HepG2 (cell line): ENCODE measurements around the gene ARHGAP31. TPM values are rescaled to one million over a fixed set of nuclear protein-coding genes. Genes with fewer than 3 reads are reported as not detected.

Source experiments
- ATAC-seq: fragments of 200-7000 bp; cut with Tn5 transposase; 3 replicates; pipeline ENCODE4 v1.9.1; 2020; ENCODE audit warnings: mild to moderate bottlenecking, moderate library complexity
- BruUV-seq: library from RNA; stranded (reverse); fragments of 400-500 nt; replicated peaks from 2 replicates; lab custom pipeline; 2021; lab: Mats Ljungman, UMichigan
- CTCF ChIA-PET: fragments of 300-600 bp; formaldehyde crosslinking; extraction: SDS; loops from one replicate; lab custom pipeline; 2021; ENCODE audit warnings: low total read pairs, inconsistent platforms, low intra/inter-chr PET ratio; lab: Yijun Ruan, JAX
- POLR2A ChIA-PET: fragments of 350-600 bp; sonication (Branson Sonifier 250); formaldehyde crosslinking; loops from one replicate; lab custom pipeline; 2020; ENCODE audit warnings: antibody characterized with exemption, inconsistent platforms; lab: Yijun Ruan, JAX
- DNase-seq: peaks from one replicate; pipeline ENCODE4 v3.0.0-alpha.2; 2015; ENCODE audit warnings: low spot score
- FAIRE-seq: peaks from 3 replicates; lab custom pipeline; 2011; peaks lifted over from hg19 to GRCh38; lab: Jason Lieb, UNC
- H2AFZ ChIP-seq: one replicate; pipeline ENCODE4 v1.6.1; 2011; ENCODE audit warnings: low read length, inconsistent platforms
- H3K27ac ChIP-seq: fragments of 300-600 bp; 3 replicates; pipeline ENCODE4 v1.8.0; 2011; ENCODE audit warnings: mixed run types, mild to moderate bottlenecking, mixed read lengths, low read length, inconsistent platforms; ENCODE audit not compliant: insufficient read depth; ENCODE audit errors: extremely low read length
- H3K27me3 ChIP-seq, 2 experiments: fragments of 200-600 bp in 1 of 2; 2 replicates in 1 of 2; 3 replicates in 1 of 2; pipeline versions ENCODE4 v1.6.0 to v1.8.0; 2011; ENCODE audit warnings: low read length in 2 of 2, mild to moderate bottlenecking in 2 of 2, moderate library complexity in 2 of 2, inconsistent platforms in 1 of 2; ENCODE audit not compliant: insufficient read depth in 2 of 2, control insufficient read depth in 1 of 2
- H3K36me3 ChIP-seq, 2 experiments: fragments of 200-600 bp in 1 of 2; replicated peaks in 1 of 2; 2 replicates in 1 of 2; 3 replicates in 1 of 2; pipeline versions ENCODE4 v1.5.1 to v1.8.0; 2011; ENCODE audit warnings: low read length in 2 of 2, inconsistent platforms in 1 of 2; ENCODE audit not compliant: insufficient read depth in 2 of 2, control insufficient read depth in 1 of 2
- H3K4me1 ChIP-seq: 2 replicates; pipeline ENCODE4 v1.5.1; 2012; ENCODE audit warnings: low read length, inconsistent platforms; ENCODE audit not compliant: insufficient read depth
- H3K4me2 ChIP-seq: 2 replicates; pipeline ENCODE4 v1.6.0; 2011; ENCODE audit warnings: low read depth, low read length, inconsistent platforms
- H3K4me3 ChIP-seq, 3 experiments: fragments of 200-600 bp in 1 of 3; sonication (generic), shearing (Covaris generic) in 1 of 3; replicated peaks in 1 of 3; 2 replicates each; pipeline ENCODE4 v1.5.1; 2011 to 2016; ENCODE audit warnings: low read length in 3 of 3, inconsistent platforms in 2 of 3, low read depth in 2 of 3, mild to moderate bottlenecking in 2 of 3, control low read depth in 1 of 3, mixed read lengths in 1 of 3; ENCODE audit not compliant: insufficient read depth in 1 of 3
- H3K79me2 ChIP-seq: one replicate; pipeline ENCODE4 v1.6.1; 2011; ENCODE audit warnings: low read length, inconsistent platforms; ENCODE audit not compliant: insufficient read depth
- H3K9ac ChIP-seq: 2 replicates; pipeline ENCODE4 v1.6.0; 2011; ENCODE audit warnings: mild to moderate bottlenecking, low read depth, low read length, inconsistent platforms; ENCODE audit not compliant: insufficient read depth
- H3K9me3 ChIP-seq: 2 replicates; pipeline ENCODE4 v1.5.1; 2012; ENCODE audit warnings: mild to moderate bottlenecking, low read length
- H4K20me1 ChIP-seq: 2 replicates; pipeline ENCODE4 v1.6.0; 2011; ENCODE audit warnings: inconsistent platforms, mild to moderate bottlenecking, low read length, moderate library complexity; ENCODE audit not compliant: insufficient read depth
- FOXK1 ChIP-seq: sonication (generic); formaldehyde crosslinking; IDR thresholded peaks from 2 replicates; pipeline ENCODE4 v1.4.0; 2020; ENCODE audit warnings: low read depth, missing genetic modification reagents, borderline replicate concordance
- KIAA2018 ChIP-seq: sonication (generic); formaldehyde crosslinking; IDR thresholded peaks from 2 replicates; pipeline ENCODE4 v1.5.0; 2020; ENCODE audit warnings: mild to moderate bottlenecking, missing genetic modification reagents, borderline replicate concordance
- ZBTB10 ChIP-seq: sonication (generic); formaldehyde crosslinking; IDR thresholded peaks from 2 replicates; pipeline ENCODE4 v1.4.0; 2020; ENCODE audit warnings: missing genetic modification reagents, borderline replicate concordance
- WGBS: methylation state at CpG from one replicate; pipeline ENCODE4 v1.1.6; 2017; ENCODE audit warnings: low lambda C conversion rate; 5-methylcytosine and 5-hydroxymethylcytosine counted together
- in situ Hi-C: cut with HindIII; loops from 2 replicates; pipeline ENCODE4 v1.10.0; 2017; ENCODE audit warnings: low pct_unique_long_range_greater_than_20kb; ENCODE audit not compliant: extremely low pct_ligation_motif_present
- intact Hi-C: fragments of 100-400 bp; cut with micrococcal nuclease; formaldehyde crosslinking; loops from one replicate; pipeline ENCODE4 v1.10.0; 2022; ENCODE audit not compliant: unreplicated experiment
- polyA plus RNA-seq, 8 experiments: library from polyadenylated mRNA; depleted of rRNA in 3 of 8; stranded (reverse) in 7 of 8; unstranded in 1 of 8; fragments of >200 nt; fragmentation: Illumina TruSeq in 4 of 8; extraction: Trizol in 4 of 8; gene quantifications; 2 replicates each; pipeline versions ENCODE4 v1.2.1 to v1.2.3, GENCODE V29; 2011 to 2016; ENCODE audit warnings: low read depth in 4 of 8, missing spikeins in 1 of 8, mixed read lengths in 1 of 8; ENCODE audit not compliant: insufficient read depth in 1 of 8
- total RNA-seq, 5 experiments: library from RNA; depleted of rRNA; stranded (reverse); fragments of >200 nt; fragmentation: Illumina TruSeq; extraction: Trizol; gene quantifications; 2 replicates each; pipeline ENCODE4 v1.2.3, GENCODE V29; 2016; ENCODE audit warnings: low read depth in 1 of 5
- TF ChIP-seq, protein P1 (sequence below): sonication (generic); formaldehyde crosslinking; IDR thresholded peaks from 2 replicates; pipeline ENCODE4 v1.8.0; 2022; ENCODE audit warnings: mild to moderate bottlenecking, missing genetic modification reagents, borderline replicate concordance
- TF ChIP-seq, protein P2 (sequence below): fragments of 450-650 bp; IDR thresholded peaks from 2 replicates; pipeline ENCODE4 v1.6.1; 2017; ENCODE audit warnings: mild to moderate bottlenecking

Gene ARHGAP31
- total and polyA plus RNA-seq, 2 of the 13 experiments (the other 11 are each of a cell fraction or from before 2014, with no cell fraction given) = not detected

GRCh38 chr3:119349354-119350041 lies 55.3 kb downstream of the ARHGAP31 start:
- ChIA-PET POLR2A (no interaction called here), CTCF (no interaction called here)
- intact Hi-C loops = no loop called here
- no peak for FAIRE-seq
- Histone ChIP-seq H3K4me3 (no peak overlapping the region), H3K9me3 (no peaks in the 10 kb centered on the region), H3K27ac (no peak overlapping the region), H3K4me1 (no peaks in the 10 kb centered on the region), H2AFZ (no peak overlapping the region), H3K4me2 (no peak overlapping the region), H3K36me3 (no peaks in the 10 kb centered on the region), H3K79me2 (no peaks in the 10 kb centered on the region), H3K27me3 (no peaks in the 10 kb centered on the region), H3K9ac (no peak overlapping the region), H4K20me1 (no peaks in the 10 kb centered on the region)
- in situ Hi-C loops = no loop called here
- no peak for ATAC-seq
- 34% methylated on average over 4 of the region's 4 CpGs for WGBS
- no peak for DNase-seq
- BruUV-seq = no TSS peak
- TF ChIP-seq, protein P1, sequence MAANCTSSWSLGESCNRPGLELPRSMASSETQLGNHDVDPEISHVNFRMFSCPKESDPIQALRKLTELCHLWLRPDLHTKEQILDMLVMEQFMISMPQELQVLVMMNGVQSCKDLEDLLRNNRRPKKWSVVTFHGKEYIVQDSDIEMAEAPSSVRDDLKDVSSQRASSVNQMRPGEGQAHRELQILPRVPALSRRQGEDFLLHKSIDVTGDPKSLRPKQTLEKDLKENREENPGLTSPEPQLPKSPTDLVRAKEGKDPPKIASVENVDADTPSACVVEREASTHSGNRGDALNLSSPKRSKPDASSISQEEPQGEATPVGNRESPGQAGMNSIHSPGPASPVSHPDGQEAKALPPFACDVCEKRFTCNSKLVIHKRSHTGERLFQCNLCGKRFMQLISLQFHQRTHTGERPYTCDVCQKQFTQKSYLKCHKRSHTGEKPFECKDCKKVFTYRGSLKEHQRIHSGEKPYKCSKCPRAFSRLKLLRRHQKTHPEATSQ (CRISPR knock-in tag) = no peak
- no peak for TF ChIP-seq ZBTB10
- TF ChIP-seq, protein P2, sequence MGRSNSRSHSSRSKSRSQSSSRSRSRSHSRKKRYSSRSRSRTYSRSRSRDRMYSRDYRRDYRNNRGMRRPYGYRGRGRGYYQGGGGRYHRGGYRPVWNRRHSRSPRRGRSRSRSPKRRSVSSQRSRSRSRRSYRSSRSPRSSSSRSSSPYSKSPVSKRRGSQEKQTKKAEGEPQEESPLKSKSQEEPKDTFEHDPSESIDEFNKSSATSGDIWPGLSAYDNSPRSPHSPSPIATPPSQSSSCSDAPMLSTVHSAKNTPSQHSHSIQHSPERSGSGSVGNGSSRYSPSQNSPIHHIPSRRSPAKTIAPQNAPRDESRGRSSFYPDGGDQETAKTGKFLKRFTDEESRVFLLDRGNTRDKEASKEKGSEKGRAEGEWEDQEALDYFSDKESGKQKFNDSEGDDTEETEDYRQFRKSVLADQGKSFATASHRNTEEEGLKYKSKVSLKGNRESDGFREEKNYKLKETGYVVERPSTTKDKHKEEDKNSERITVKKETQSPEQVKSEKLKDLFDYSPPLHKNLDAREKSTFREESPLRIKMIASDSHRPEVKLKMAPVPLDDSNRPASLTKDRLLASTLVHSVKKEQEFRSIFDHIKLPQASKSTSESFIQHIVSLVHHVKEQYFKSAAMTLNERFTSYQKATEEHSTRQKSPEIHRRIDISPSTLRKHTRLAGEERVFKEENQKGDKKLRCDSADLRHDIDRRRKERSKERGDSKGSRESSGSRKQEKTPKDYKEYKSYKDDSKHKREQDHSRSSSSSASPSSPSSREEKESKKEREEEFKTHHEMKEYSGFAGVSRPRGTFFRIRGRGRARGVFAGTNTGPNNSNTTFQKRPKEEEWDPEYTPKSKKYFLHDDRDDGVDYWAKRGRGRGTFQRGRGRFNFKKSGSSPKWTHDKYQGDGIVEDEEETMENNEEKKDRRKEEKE = no peak
- no peak for TF ChIP-seq FOXK1 (CRISPR knock-in tag)
- TF ChIP-seq KIAA2018 (CRISPR knock-in tag) = no peak
